Measurements from ENCODE around the gene PCDHGA2.

- TF ChIP-seq CTCF (IDR thresholded peaks at IDR 0.05): no peak
- TF ChIP-seq POLR2A (IDR thresholded peaks at IDR 0.05): no peak
- no peak for TF ChIP-seq POLR2AphosphoS5 (IDR thresholded peaks at IDR 0.05)
Observed at GRCh38 chr5:141360685-141361084, 22.1 kb downstream of the PCDHGA2 start.

Measured in breast epithelium (tissue), 3 donors.